GM18526 (cell line): ENCODE data around the gene HTRA3.

ENCODE experiments used
- POLR2A ChIP-seq: IDR thresholded peaks from 3 replicates; pipeline ENCODE4 v1.6.1; 2011; ENCODE audit not compliant: insufficient read length; ENCODE audit errors: extremely low read depth

The HTRA3 gene

GRCh38 chr4:8265171-8265929 lies 4.2 kb upstream of the HTRA3 start:
- no peak for TF ChIP-seq POLR2A

GRCh38 chr4:8266088-8266487 lies 3.5 kb upstream of the HTRA3 start:
- no peak for TF ChIP-seq POLR2A

GRCh38 chr4:8266508-8266907 lies 3.0 kb upstream of the HTRA3 start:
- TF ChIP-seq POLR2A: no peak

GRCh38 chr4:8267077-8267476 lies 2.5 kb upstream of the HTRA3 start:
- no peak for TF ChIP-seq POLR2A

- no peak for TF ChIP-seq POLR2A
Measured at GRCh38 chr4:8268211-8268610, 1.3 kb upstream of the HTRA3 start.

- no peak for TF ChIP-seq POLR2A
Measured at GRCh38 chr4:8268901-8269534, 536 bp upstream of the HTRA3 start.

- TF ChIP-seq POLR2A: no peak
Measured at GRCh38 chr4:8270418-8270771, 841 bp downstream of the HTRA3 start.

GRCh38 chr4:8270912-8271815 lies 1.6 kb downstream of the HTRA3 start:
- TF ChIP-seq POLR2A: no peak

- no peak for TF ChIP-seq POLR2A
Measured at GRCh38 chr4:8271821-8272220, 2.3 kb downstream of the HTRA3 start.

- no peak for TF ChIP-seq POLR2A
Measured at GRCh38 chr4:8272472-8273428, 3.2 kb downstream of the HTRA3 start.

- TF ChIP-seq POLR2A: no peak
Measured at GRCh38 chr4:8273450-8273849, 3.9 kb downstream of the HTRA3 start.

GRCh38 chr4:8274066-8274652 lies 4.6 kb downstream of the HTRA3 start:
- TF ChIP-seq POLR2A: no peak

GRCh38 chr4:8274765-8275547 lies 5.4 kb downstream of the HTRA3 start:
- TF ChIP-seq POLR2A: no peak

GRCh38 chr4:8275548-8275910 lies 6.0 kb downstream of the HTRA3 start:
- no peak for TF ChIP-seq POLR2A
